Measurements from ENCODE around the gene LGALS9.
"Not testable (repeated sequence)": the region's sequence is repeated elsewhere in the genome, so short reads cannot be mapped to it uniquely, and the experiment has no call there.

The LGALS9 gene

GRCh38 chr17:27603880-27604794 is 26.9 kb upstream of the LGALS9 start:
- no peak for DNase-seq

- DNase-seq: no peak
Measured at GRCh38 chr17:27605409-27605808, 25.6 kb upstream of the LGALS9 start.

GRCh38 chr17:27607521-27608091 is 23.4 kb upstream of the LGALS9 start:
- DNase-seq: no peak

- DNase-seq: no peak
Measured at GRCh38 chr17:27608328-27609230, 22.4 kb upstream of the LGALS9 start.

GRCh38 chr17:27609611-27610303 is 21.2 kb upstream of the LGALS9 start:
- peak; percentile 37 to 67 for DNase-seq

GRCh38 chr17:27610304-27610677 is 20.7 kb upstream of the LGALS9 start:
- DNase-seq: no peak

GRCh38 chr17:27612160-27612770 is 18.7 kb upstream of the LGALS9 start:
- DNase-seq: no peak

GRCh38 chr17:27613433-27613832 is 17.6 kb upstream of the LGALS9 start:
- no peak for DNase-seq

GRCh38 chr17:27615121-27615520 is 15.9 kb upstream of the LGALS9 start:
- no peak for DNase-seq

GRCh38 chr17:27616414-27616813 is 14.6 kb upstream of the LGALS9 start:
- DNase-seq: peak in 1 of 2 donors; percentile 4

GRCh38 chr17:27618417-27618816 is 12.6 kb upstream of the LGALS9 start:
- DNase-seq: no peak

- DNase-seq: no peak
Measured at GRCh38 chr17:27620721-27621120, 10.3 kb upstream of the LGALS9 start.

GRCh38 chr17:27621536-27621935 is 9.5 kb upstream of the LGALS9 start:
- DNase-seq: no peak

GRCh38 chr17:27621942-27622559 is 8.9 kb upstream of the LGALS9 start:
- no peak for DNase-seq

GRCh38 chr17:27622986-27623385 is 8.0 kb upstream of the LGALS9 start:
- DNase-seq: no peak

GRCh38 chr17:27623614-27624013 is 7.4 kb upstream of the LGALS9 start:
- DNase-seq: no peak

GRCh38 chr17:27624539-27624938 is 6.4 kb upstream of the LGALS9 start:
- no peak for DNase-seq

GRCh38 chr17:27625856-27626255 is 5.1 kb upstream of the LGALS9 start:
- no peak for DNase-seq

- no peak for DNase-seq
Measured at GRCh38 chr17:27627514-27627913, 3.5 kb upstream of the LGALS9 start.

GRCh38 chr17:27628376-27628775 is 2.6 kb upstream of the LGALS9 start:
- DNase-seq: no peak

GRCh38 chr17:27629260-27629659 is 1.7 kb upstream of the LGALS9 start:
- not testable (repeated sequence) for DNase-seq

- DNase-seq: peak; percentile 56 to 65
Measured at GRCh38 chr17:27631411-27631760, 398 bp downstream of the LGALS9 start.

Measured in inflammatory macrophage (primary cell).